Mesendoderm (in vitro differentiated cells): ENCODE measurements around the gene GPR17.

Experiments
- DNase-seq: peaks from one replicate; pipeline ENCODE4 v3.0.0; 2013
- H2AK5ac ChIP-seq: 2 replicates; pipeline ENCODE4 v1.6.1; 2013; ENCODE audit warnings: low read length, inconsistent platforms
- H2BK120ac ChIP-seq: 2 replicates; pipeline ENCODE4 v1.6.1; 2013; ENCODE audit warnings: low read depth, mild to moderate bottlenecking, low read length, moderate library complexity, mixed read lengths
- H2BK15ac ChIP-seq: replicated peaks from 2 replicates; pipeline ENCODE4 v1.6.1; 2013; ENCODE audit warnings: low read depth, mild to moderate bottlenecking, moderate library complexity
- H2BK5ac ChIP-seq: 2 replicates; pipeline ENCODE4 v1.6.1; 2013; ENCODE audit warnings: low read length, inconsistent platforms
- H3K18ac ChIP-seq: 2 replicates; pipeline ENCODE4 v1.6.1; 2013; ENCODE audit warnings: mild to moderate bottlenecking, low read length, mixed read lengths
- H3K23ac ChIP-seq: one replicate; pipeline ENCODE4 v1.6.1; 2013; ENCODE audit warnings: low read length
- H3K27ac ChIP-seq: 2 replicates; pipeline ENCODE4 v1.5.1; 2013; ENCODE audit warnings: low read depth, mild to moderate bottlenecking, inconsistent platforms, low read length, moderate library complexity
- H3K27me3 ChIP-seq: 2 replicates; pipeline ENCODE4 v1.6.1; 2013; ENCODE audit warnings: low read length, control low read depth, mild to moderate bottlenecking, inconsistent platforms; ENCODE audit not compliant: insufficient read depth, poor library complexity
- H3K36me3 ChIP-seq: 2 replicates; pipeline ENCODE4 v1.6.1; 2013; ENCODE audit warnings: low read length, inconsistent platforms; ENCODE audit not compliant: control insufficient read depth, insufficient read depth
- H3K4ac ChIP-seq: one replicate; pipeline ENCODE4 v1.6.1; 2013; ENCODE audit warnings: low read depth, mild to moderate bottlenecking, low read length, moderate library complexity
- H3K4me1 ChIP-seq: 2 replicates; pipeline ENCODE4 v1.6.1; 2013; ENCODE audit warnings: low read depth, low read length, inconsistent platforms; ENCODE audit not compliant: control insufficient read depth
- H3K4me2 ChIP-seq: 2 replicates; pipeline ENCODE4 v1.6.1; 2013; ENCODE audit warnings: low read length
- H3K4me3 ChIP-seq: 2 replicates; pipeline ENCODE4 v1.5.1; 2013; ENCODE audit warnings: mild to moderate bottlenecking, low read length
- H3K56ac ChIP-seq: one replicate; pipeline ENCODE4 v1.6.1; 2013; ENCODE audit warnings: low read length
- H3K79me1 ChIP-seq: 2 replicates; pipeline ENCODE4 v1.6.1; 2013; ENCODE audit warnings: low read length, inconsistent platforms
- H3K79me2 ChIP-seq: 2 replicates; pipeline ENCODE4 v1.6.1; 2013; ENCODE audit warnings: mild to moderate bottlenecking, low read length; ENCODE audit not compliant: control insufficient read depth, insufficient read depth
- H3K9ac ChIP-seq: 2 replicates; pipeline ENCODE4 v1.6.1; 2013; ENCODE audit warnings: low read length, inconsistent platforms
- H4K5ac ChIP-seq: one replicate; pipeline ENCODE4 v1.6.1; 2013; ENCODE audit warnings: low read length
- H4K8ac ChIP-seq: one replicate; pipeline ENCODE4 v1.6.1; 2013; ENCODE audit warnings: low read depth, mild to moderate bottlenecking, control low read depth, low read length, moderate library complexity
- WGBS: extraction: QIAGEN DNeasy Blood & Tissue Kit; methylation state at CpG from one replicate; pipeline ENCODE4 v1.1.7; 2013; ENCODE audit warnings: low lambda C conversion rate, missing lambda C conversion rate; ENCODE audit not compliant: insufficient coverage; ENCODE audit errors: extremely low coverage; 5-methylcytosine and 5-hydroxymethylcytosine counted together

GPR17 gene

GRCh38 chr2:127671557-127672302 is 25.8 kb downstream of the GPR17 start:
- Histone ChIP-seq H2AK5ac (no peak overlapping the region), H3K36me3 (no peaks in the 10 kb centered on the region), H3K4me2 (no peak overlapping the region), H4K5ac (no peak overlapping the region), H3K79me1 (no peaks in the 10 kb centered on the region), H3K23ac (peak overlapping the region; percentile 66), H3K79me2 (no peaks in the 10 kb centered on the region), H3K4ac (no peak overlapping the region), H2BK5ac (no peak overlapping the region), H3K18ac (no peak overlapping the region), H3K9ac (no peak overlapping the region), H4K8ac (no peak overlapping the region), H3K27ac (no peak overlapping the region), H3K27me3 (peaks cover 7% of the 10 kb centered on the region), H3K4me1 (no peaks in the 10 kb centered on the region), H3K56ac (no peak overlapping the region), H3K4me3 (no peak overlapping the region), H2BK120ac (no peak overlapping the region), H2BK15ac (no peak overlapping the region)
- no peak for DNase-seq
- no CpG with 5 or more reads among the region's 14 CpGs for WGBS

- no peaks in the 10 kb centered on the region for H3K4me1 ChIP-seq
- H3K4me2 ChIP-seq: no peak overlapping the region
- no CpG with 5 or more reads among the region's 20 CpGs for WGBS
- H2BK15ac ChIP-seq: no peak overlapping the region
- H3K4ac ChIP-seq: no peak overlapping the region
- H2BK120ac ChIP-seq: no peak overlapping the region
- no peaks in the 10 kb centered on the region for H3K79me2 ChIP-seq
- H3K27me3 ChIP-seq: peaks cover 7% of the 10 kb centered on the region
- no peak overlapping the region for H3K18ac ChIP-seq
- H2BK5ac ChIP-seq: no peak overlapping the region
- H4K8ac ChIP-seq: no peak overlapping the region
- no peak overlapping the region for H3K9ac ChIP-seq
- H3K27ac ChIP-seq: no peak overlapping the region
- no peaks in the 10 kb centered on the region for H3K79me1 ChIP-seq
- no peak overlapping the region for H3K4me3 ChIP-seq
- no peak for DNase-seq
- H4K5ac ChIP-seq: no peak overlapping the region
- no peak overlapping the region for H3K23ac ChIP-seq
- H3K36me3 ChIP-seq: no peaks in the 10 kb centered on the region
- H2AK5ac ChIP-seq: no peak overlapping the region
- no peak overlapping the region for H3K56ac ChIP-seq
These were observed 26.6 kb downstream of the GPR17 start for GRCh38 chr2:127672341-127673224.

- no peaks in the 10 kb centered on the region for H3K79me2 ChIP-seq
- no peak overlapping the region for H4K8ac ChIP-seq
- DNase-seq: no peak
- no peak overlapping the region for H3K23ac ChIP-seq
- no peaks in the 10 kb centered on the region for H3K36me3 ChIP-seq
- no peak overlapping the region for H3K4me2 ChIP-seq
- H3K4me1 ChIP-seq: no peaks in the 10 kb centered on the region
- no peak overlapping the region for H3K4me3 ChIP-seq
- no peak overlapping the region for H3K18ac ChIP-seq
- no peak overlapping the region for H2BK15ac ChIP-seq
- H3K27me3 ChIP-seq: peaks cover 7% of the 10 kb centered on the region
- no peak overlapping the region for H4K5ac ChIP-seq
- H3K4ac ChIP-seq: no peak overlapping the region
- H2BK120ac ChIP-seq: no peak overlapping the region
- H3K79me1 ChIP-seq: no peaks in the 10 kb centered on the region
- H2AK5ac ChIP-seq: no peak overlapping the region
- no peak overlapping the region for H3K56ac ChIP-seq
- H3K27ac ChIP-seq: no peak overlapping the region
- WGBS: no CpG with 5 or more reads among the region's 17 CpGs
- H2BK5ac ChIP-seq: no peak overlapping the region
- no peak overlapping the region for H3K9ac ChIP-seq
These were observed 27.5 kb downstream of the GPR17 start for GRCh38 chr2:127673291-127674069.

- Histone ChIP-seq H2BK15ac (no peak overlapping the region), H2BK120ac (no peak overlapping the region), H3K79me2 (no peaks in the 10 kb centered on the region), H3K4me1 (no peaks in the 10 kb centered on the region), H3K27me3 (peaks cover 7% of the 10 kb centered on the region), H3K4me2 (peak overlapping the region; percentile 70), H4K8ac (no peak overlapping the region), H3K9ac (peak overlapping the region; percentile 59), H3K4me3 (peak overlapping the region; percentile 23), H3K79me1 (no peaks in the 10 kb centered on the region), H2BK5ac (no peak overlapping the region), H3K18ac (peak overlapping the region; percentile 18), H4K5ac (no peak overlapping the region), H3K56ac (peak overlapping the region; percentile 81), H3K27ac (no peak overlapping the region), H3K36me3 (no peaks in the 10 kb centered on the region), H2AK5ac (no peak overlapping the region), H3K4ac (no peak overlapping the region), H3K23ac (no peak overlapping the region)
- DNase-seq: no peak
- WGBS: no CpG with 5 or more reads among the region's 72 CpGs
These were observed 28.6 kb downstream of the GPR17 start for GRCh38 chr2:127674241-127675209.
